HL-60/S4 treated with phorbol 12-myristate 13-acetate at 8.2 ng/mL for 4 days and 3 days (cell line): Measurements from ENCODE around the gene TLE1.

Experiments used
- in situ Hi-C: fragments of 300-500 bp; cut with MboI; formaldehyde crosslinking; loops from 2 replicates; pipeline ENCODE4 v1.15.0; 2022; ENCODE audit warnings: low sequenced_read_pairs

TLE1 gene

DNA sequence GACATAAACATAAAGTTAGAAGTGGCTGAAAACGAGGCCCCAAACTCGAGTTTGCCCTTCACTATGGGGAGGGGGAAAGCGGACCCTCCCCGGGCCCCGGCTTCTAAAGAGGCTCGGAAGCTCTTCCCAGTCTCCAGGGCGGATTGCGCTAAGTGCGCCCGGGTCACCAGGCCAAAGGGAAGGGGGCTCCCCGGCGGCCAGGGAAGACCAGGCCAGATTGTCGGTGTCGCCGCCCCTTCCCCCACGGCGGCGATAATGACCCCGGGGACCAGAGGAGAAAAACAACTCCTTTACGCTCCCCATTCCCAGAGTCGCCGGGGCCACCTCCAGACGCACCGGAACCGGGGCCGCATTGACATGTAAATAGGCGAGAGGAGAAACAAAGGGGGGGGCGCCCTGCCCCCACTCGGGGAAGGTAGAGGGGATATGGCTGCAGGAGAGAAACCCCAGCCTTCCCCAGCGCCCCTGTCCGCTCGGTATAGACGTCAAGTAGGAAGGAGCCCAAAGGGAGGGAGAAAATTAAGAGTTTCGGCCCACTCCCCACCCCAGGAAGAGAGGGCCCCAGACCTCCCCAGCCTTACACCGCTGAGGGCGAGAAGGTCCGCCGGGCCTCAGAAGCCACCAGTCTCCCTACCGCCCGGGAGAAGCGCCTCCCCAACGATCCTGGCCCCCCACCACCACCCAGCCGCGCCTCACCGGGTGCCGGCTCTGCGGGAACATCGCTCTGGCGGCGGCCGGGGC lies 1.7 kb downstream of the TLE1 start:
- in situ Hi-C loops, result no loop called here

DNA sequence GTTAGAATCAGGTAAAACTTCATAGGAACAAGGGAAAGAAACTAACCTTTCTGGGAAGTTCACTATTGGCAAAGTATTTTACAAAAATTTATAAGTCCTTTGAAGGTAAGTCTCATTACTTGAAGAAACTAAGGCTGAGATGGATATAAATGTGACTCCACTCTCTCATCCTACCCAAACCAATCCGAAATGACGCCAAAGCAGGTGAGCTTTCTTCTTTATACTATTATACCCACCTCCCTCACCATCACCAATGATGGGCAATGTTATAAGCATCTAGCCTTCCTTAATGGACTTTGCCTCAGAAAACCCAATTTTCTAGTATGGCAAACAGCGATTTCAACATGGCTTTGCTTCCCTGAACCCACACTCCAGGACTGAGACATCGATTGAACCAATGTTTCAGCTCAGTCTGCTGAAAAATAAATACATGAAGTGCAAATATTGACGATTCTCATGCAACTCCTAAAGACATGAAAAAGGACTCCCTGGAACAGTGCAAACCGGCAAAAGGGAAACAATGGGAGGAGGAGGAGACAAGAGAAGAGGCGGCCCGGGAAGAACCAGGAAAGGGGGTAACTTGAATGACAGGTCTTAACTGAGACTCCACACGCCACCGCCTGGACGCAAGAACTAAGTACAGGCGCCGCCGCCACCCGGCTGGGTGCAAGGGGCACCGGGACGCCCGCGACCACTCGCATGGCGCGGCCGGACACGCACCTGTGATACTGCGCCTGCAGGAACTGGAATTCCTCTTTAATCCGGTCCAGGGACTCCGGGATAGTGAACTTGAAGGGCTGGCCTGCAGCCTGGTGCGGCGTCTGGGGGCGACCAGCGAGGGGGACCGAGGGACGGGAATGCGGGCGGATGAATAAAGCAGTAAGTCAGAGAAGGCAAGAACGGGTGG lies 2.5 kb downstream of the TLE1 start:
- in situ Hi-C loops, result no loop called here

DNA sequence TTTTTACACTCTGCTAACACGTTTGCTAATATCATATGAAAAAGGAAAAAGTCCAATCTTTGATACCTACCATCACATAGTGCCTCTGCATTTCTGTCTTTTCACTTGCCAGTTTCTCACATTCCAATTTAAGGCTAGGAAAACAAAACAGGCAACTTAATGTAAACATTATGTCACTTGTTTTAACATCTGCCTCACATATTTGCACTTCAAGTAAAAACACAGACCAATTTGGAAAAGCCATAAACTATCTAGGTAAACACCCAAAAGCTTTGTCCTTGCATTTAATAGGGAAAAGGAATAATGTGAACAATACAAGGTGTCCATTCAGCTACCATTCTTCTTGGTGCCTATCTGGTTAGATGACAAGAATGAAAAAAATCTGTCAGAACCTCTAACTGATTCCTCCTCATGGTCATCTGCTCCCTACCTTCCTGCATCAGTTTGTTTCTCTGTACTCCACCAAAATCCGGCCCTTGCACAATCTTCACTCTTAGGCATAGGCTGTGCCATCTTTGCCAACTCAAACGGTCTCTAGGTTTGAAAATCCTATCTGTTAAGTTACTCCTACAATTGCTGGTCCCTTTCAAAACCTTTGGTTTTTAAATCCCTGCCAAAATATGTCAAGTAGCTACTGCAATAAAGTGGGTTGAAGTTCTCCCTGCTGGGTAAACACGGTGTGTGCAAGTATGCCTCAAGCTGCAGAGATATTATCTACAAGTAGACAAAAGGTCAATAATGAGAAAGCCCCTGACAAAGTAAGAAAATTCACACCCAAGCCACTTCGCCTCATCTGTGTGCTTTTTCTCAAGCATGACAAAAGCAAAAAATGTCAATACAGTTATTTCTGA lies 3.4 kb downstream of the TLE1 start:
- in situ Hi-C loops, result no loop called here

DNA sequence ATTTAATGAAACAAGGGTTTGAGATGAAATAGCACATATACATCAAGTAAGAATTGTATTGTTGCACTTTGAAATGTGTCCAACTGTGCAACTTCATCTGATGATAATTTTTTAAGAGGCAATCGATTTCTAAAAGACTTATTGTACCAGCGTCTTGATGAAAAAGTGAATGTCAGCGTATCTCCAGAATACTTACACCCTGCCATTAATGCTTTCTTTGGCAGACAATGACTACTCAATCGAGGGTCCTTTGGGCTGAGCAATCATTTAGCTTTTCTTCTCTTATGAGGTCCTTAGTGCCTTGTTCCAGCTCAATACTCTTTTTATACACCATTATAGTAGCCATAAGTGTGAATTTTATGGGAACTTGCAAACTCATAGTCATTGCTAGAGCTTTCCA lies 4.7 kb downstream of the TLE1 start:
- in situ Hi-C loops, result no loop called here

DNA sequence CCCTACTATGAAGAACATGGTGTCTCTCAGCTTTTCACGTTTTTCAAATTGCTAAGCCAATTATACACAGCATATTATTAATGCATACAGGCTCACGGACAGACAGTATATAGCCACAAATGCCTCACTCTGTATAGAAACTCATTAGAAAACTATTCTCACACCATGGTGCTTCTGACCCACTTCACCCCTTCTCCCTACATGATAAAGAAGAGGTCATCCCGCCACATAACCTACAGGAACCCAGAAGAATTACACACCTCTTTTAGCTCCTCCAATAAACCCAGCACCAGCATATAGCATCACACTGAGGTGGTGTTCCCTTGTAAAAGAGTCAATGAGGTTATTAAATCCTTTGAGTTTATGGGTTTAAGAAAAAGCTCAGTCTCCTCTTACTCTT lies 5.6 kb downstream of the TLE1 start:
- in situ Hi-C loops, result no loop called here

DNA sequence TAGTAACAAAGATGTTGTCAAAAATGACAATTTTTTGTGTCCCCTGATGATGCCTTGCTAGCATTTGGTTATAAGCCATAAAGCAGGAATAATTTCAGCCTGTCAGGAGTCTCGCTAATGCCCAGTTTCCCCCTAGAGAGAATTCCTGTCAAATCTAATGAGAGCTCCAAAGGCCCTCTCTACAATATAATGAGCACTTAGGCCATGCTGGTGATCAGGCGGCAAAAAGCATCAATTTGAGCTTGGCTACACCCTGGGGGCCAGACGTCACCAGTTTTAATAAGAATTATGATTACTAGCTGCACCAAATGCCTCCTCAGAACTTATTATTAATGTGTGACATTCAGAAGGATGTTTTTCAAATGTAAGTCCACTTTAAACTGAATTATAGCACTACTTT lies 6.1 kb downstream of the TLE1 start:
- in situ Hi-C loops, result no loop called here

DNA sequence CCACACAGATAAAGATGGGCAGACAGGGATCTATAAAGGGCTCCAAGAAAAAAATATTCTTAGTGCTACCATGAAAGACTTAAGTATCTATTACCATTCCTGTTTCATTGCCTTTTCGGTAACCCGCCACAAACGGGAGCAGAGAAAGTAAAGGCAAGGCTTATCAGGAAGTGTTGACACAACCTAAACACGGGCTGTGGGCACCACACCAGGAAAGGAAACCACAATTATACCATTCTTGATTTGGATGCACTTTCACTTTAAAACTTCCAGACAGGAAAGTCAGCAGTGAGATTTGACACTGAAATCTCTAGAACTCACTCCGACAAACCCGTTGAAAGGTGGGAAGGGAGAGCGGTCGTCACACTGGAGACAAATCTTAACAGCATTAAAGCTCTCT lies 6.5 kb downstream of the TLE1 start:
- in situ Hi-C loops, result no loop called here

DNA sequence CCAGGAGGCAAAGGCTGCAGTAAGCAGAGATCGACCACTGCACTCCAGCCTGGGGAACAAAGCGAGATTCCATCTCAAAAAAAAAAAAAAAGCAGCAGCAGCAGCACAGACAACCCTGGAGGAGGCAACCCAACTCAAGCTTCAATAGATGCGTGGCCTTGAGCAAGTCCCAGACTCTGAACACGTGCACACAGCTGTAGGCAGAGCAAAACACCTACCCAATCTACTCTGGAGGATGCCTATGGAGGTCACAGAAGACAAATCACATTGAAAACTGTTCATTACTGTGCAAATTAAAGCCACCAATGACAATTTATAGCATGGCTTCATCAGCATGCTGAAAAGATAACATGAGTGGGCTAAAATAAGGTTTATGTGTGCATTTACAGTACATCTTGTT lies 7.2 kb downstream of the TLE1 start:
- in situ Hi-C loops, result no loop called here

DNA sequence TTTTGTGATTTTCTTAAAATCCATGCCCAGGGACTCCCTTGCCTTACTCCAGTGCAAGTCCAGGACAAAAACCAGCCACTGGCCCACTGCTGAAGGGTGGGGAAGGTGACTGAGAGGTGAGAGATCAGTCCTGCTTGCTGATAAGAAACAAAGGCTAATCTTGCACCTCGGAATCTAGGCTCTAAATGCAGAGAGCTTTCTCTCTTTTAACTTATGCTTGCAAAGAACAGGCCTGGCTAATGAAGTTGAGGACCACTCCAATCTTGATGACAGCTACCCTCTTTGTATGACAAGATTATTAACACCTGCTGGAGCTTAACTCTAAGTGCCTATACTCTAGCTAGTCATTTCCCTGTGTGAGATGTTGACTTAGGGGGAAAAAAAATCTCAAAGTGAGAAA lies 8.8 kb downstream of the TLE1 start:
- in situ Hi-C loops, result no loop called here

DNA sequence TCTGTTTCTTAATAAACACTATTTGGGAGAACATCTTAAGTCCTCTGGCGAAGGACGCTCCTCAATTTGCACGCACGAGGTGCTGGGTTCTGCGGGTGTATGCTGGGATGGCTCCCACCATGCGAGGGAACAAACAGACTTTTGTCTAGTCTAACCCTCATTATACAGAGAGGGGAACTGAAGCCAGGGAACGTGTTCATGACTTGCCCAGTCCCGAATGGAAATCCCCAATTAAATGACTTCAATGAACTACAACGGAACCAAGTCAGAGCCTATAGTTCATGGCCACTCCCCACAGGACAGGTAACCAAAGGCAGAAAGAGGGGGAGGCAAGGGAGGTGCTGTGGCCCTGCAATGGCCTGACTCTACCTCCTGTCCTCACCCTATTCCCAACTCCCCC lies 9.3 kb downstream of the TLE1 start:
- in situ Hi-C loops, result no loop called here

DNA sequence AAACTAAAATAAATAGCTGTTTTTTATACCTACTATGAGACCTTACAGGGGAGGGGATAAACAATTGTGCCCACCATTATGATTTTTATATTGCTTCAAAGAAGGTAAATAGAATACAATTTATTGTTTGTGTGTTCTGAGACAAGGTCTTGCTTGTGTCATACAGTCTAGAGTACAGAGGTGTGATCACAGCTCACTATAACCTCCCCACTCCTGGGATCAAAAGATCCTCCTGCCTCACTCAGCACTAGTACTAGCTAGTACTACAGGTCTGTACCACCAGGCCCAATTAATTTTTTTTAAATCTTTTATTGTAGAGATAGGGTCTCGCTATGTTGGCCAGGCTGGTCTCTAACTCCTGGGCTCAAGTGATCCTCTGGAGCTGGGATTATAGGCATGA lies 11.3 kb downstream of the TLE1 start:
- in situ Hi-C loops, result no loop called here

DNA sequence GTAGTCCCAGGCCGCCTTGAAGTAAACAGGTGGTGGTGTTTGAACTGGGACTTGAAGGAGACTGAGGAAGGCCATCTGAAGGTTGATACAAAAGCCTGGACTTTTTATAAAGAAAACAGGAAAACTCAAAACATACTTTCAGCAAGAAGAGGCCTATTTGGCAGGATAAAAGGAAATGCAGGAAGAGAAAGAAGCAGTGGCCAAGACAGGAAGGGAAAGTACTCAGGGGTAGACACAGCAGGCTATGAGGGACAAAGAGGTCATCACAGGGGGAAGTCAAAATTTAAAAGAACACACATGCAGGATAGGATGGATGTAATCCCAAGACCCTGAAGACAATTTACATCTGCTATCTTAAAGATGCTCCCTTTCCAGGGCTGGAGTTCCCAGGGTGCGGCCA lies 13.0 kb downstream of the TLE1 start:
- in situ Hi-C loops, result no loop called here

DNA sequence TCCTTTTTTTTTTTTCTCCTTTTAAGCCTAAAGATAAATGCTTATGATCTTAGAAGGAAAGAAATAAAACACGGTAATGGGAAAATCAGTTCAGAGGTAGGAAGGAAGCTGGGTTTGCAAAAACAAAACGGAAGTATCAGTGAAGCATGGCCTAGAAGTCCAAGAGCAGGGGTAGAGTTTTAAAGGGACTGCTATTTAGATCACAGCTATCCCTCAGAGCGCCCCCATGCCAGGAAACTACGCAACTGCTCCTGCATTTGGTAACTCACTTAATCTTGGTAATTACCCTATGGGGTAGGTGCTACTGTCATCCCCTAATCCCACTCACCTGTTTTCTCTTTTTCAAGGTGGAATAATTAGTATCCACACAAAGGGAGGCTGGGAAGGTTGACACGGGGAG lies 16.0 kb downstream of the TLE1 start:
- in situ Hi-C loops, result no loop called here

DNA sequence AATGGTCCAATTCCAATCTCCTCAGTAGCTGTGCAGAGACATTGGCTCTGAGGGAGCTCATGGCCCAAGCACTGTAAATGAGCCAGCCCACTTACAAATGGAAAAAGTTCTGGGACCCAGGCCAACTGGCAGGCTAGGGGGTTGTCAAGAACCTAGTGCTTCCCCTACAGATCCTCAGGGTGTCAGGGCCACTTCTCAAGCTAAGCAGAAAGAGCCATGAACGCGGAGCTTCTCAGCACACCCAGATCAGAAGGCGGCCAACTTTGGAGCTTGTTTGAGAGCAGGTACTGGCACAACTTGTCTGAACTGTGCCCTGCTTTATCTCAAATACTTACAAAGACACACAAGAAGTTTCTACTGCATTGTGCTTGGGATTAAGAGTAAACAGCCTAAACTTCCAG lies 17.5 kb downstream of the TLE1 start:
- in situ Hi-C loops, result no loop called here

DNA sequence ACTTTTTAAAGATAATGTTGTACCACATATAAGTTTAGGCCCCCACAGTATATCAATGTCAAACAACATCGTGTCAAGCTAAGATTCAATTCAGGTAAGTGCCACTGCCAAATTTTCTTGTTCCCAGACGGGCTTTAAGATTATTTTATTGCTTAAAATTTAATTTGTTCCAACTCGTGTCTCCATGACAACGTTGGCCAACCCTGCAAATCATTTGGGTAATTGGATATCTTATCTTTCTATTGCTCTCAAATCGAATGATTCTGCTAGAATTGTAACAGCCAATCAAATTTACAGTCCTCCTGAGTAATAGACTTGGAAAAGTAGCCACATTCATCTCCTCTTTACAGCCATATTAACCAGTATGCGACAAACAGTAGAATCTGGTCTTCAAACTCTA lies 19.5 kb downstream of the TLE1 start:
- in situ Hi-C loops, result no loop called here

DNA sequence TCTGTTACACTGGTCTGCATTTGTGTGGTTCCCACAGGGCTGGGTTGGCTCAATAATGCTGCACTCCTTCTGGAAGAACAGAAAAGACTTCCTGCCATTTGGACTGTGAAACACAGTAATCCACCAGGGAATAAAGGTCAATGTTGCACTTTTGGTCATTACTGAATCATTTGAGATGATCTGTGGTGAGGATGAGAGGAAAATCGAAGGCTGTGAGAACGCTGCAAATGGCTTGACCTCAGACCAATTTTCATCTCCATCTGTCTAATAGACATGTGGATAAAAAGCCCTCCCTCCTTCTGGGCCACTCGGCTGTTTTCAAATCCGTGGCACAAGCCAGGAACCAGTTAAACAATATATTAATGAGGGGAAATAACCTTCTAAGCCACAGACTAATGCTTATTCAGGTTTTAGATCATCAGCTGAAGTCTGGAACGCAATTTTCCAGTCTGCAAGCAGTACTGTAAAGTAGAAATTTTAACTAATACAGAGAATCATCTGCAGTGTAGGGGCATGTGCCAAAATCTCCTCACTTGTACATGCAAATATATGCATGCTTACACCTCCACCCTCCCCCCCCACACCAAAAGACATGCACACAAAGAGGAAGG lies 20.2 kb downstream of the TLE1 start:
- in situ Hi-C loops, result no loop called here

DNA sequence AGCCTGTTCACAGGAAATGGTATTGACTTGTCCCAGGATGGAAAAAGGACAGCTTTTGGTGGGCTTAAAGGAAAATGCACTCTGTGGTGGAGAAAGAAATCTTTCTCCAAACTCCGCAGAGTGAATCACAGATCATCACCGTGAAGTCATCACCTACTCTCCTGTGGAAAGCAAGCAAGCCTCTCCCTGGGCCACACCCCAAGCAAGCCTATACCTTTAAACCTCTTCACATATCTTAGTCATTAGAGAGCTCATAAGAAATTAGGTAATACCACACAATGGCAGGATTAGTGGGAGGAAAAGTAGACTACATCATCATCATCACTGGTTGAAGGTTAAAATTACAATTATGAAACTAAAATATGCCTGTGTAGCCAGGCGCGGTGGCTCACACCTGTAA lies 23.2 kb downstream of the TLE1 start:
- in situ Hi-C loops, result no loop called here

DNA sequence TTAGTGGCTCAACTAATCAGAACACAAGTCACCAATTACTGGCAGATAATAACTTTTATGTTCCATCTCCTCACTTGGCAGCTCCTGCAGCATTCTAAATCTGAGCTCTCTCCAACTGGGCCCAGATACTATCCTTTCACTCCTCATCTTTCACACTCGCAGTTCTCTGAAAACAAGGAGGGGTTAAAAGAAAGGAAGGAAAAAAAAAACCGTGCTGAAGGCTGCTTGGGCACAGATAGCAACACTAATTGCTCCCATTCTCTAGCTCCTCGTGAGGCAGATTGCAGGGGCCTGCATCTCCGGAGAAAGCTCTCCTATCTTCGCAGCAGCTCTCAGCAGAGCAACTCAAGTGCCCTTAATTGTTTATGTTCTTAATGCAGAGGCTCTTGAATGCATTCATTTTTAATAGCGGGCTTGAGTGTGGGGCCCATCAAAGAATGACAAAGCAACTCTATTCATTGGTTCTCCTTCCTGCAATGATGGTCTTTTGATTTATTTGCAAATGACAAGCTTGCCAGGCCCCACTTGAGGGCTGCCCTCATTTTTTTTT lies 23.9 kb downstream of the TLE1 start:
- in situ Hi-C loops, result no loop called here

DNA sequence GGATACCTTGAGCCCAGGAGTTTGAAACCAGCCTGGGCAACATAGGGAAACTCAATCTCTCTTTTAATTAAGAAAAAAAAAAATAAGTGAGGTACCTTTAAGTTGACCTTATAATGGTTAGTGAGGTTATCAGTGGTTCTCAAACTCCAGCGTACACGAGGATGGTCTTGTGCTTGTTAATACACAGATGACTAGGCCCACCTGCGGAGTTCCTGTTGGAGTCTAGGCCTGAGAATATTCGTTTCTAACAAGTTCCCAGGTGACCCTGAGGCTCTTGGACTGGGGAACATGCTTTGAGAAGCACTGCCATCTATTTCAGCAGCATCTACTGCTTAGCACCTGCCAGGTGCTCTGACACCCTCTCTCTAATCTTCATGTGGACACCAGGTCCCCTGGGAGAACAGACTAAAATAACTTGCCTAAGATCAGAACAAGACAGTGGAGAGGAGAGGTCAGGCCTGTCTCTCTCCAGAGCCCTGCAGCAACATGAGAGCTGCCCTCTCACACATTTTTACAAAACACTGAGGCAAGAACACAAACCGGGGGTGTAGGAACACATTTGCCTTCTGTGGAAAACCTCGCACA lies 24.6 kb downstream of the TLE1 start:
- in situ Hi-C loops, result no loop called here

DNA sequence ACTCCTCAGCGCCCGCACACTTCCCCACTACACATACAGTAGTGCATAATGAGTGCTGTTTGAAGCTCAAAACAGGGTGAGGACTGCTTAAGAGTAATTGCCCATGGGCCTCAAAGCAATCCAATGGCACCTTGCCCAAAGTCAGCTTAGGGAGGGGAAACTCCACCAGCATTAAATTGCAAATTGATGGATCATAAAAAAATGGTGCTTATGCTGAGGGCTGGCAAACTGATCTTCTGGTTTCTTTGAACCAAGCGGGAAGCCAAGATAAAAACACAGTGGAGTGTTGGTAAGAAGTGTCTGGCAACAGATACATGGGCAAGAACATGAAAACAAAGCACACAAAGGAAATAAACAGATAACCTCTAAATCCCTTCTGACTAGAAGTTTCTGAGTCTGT lies 28.0 kb downstream of the TLE1 start:
- in situ Hi-C loops, result no loop called here
